ENCODE measurements around the gene PLAGL2. TPM values are rescaled to one million over a fixed set of nuclear protein-coding genes. Genes with fewer than 3 reads are reported as not detected.
"Not testable (repeated sequence)": the region's sequence is repeated elsewhere in the genome, so short reads cannot be mapped to it uniquely, and the experiment has no call there.

PLAGL2 gene, protein sequence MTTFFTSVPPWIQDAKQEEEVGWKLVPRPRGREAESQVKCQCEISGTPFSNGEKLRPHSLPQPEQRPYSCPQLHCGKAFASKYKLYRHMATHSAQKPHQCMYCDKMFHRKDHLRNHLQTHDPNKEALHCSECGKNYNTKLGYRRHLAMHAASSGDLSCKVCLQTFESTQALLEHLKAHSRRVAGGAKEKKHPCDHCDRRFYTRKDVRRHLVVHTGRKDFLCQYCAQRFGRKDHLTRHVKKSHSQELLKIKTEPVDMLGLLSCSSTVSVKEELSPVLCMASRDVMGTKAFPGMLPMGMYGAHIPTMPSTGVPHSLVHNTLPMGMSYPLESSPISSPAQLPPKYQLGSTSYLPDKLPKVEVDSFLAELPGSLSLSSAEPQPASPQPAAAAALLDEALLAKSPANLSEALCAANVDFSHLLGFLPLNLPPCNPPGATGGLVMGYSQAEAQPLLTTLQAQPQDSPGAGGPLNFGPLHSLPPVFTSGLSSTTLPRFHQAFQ
- 100 to 1,000 TPM; 140 to 173 (median 151) TPM for total RNA-seq

DNA sequence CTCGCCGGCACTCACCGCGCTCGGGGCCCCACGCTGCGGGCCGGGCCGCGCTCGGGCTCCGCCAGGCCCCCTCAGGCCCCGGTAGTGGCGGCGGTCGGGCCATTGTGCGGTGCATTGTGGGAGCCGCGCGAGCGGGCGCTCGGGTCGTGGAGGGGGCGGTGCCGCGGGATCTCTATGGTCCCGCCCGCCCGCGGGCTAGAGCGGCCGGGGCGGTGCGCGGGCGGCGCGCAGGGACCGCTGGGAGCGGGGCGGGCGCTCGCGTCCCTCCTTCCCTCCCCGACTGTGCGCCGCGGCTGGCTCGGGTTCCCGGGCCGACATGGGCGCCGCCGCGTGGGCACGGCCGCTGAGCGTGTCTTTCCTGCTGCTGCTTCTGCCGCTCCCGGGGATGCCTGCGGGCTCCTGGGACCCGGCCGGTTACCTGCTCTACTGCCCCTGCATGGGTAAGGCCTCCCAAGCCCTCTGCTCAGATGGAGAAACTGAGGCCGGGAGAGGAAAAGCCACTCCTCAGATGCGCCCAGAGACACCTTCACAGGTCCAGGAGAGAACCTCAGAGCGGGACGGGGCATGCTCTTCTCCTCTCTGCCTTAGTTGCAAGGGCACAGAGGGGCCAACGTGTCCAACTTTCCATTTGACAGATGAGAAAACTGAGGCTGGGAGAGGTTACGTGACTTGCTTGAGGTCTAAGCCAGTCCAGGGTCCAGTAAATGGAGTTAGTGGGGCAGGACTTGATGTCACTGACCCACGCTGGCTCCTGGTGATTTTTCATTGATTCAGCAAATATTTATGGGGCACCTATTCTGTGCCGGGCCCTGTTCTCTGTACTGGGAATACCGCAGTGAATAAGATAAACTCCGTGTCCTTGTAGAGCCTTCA lies at the start of gene PLAGL2, which contains the start of gene POFUT1:
Gene PLAGL2, minus strand, starts transcription at position 118 of the 873 bp plus-strand sequence. CDS start 5,565 bp downstream, outside the sequence.
Gene POFUT1, plus strand, starts transcription at position 255 of the 873 bp plus-strand sequence. Its CDS starts 62 bp downstream, at position 317.
- Mint-ChIP-seq H3K4me1 (ENCODE audit: low read depth) (peaks cover 69% of the 10 kb centered on the region), H3K36me3 (ENCODE audit: insufficient read depth) (peaks cover 65% of the 10 kb centered on the region), H3K27me3 (ENCODE audit: low read depth) (no peaks in the 10 kb centered on the region), H3K9me3 (no peaks in the 10 kb centered on the region), H3K4me3 (peak within 1 kb of the TSS; percentile 99)
- ATAC-seq (peak; percentile 78 to 79), DNase-seq (peak; percentile 85)

DNA sequence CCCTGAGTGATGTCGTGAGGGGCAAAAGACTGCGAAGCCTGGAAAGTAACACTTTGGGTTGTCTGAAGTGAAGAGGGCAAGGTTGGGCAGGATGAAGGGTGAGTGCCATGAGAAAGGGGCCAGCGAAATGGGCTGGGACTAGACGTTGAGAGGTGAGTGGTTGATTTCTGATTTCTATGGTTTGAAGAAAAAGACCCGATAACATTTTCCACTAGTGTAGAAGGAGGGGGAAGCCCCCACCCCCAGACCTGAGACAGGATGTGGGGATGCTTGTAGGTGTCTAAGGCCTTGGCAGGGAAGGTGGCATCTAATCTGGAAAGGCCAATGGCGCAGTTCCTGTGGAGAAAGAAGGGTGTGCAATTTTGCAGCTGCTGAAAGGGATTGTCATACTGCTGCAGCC lies 44.6 kb upstream of the PLAGL2 start:
- peaks cover 58% of the 10 kb centered on the region for H3K4me1 Mint-ChIP-seq (ENCODE audit: low read depth)
- ATAC-seq, result peak; percentile 70 to 73
- H3K9me3 Mint-ChIP-seq, result no peaks in the 10 kb centered on the region
- H3K36me3 Mint-ChIP-seq (ENCODE audit: insufficient read depth), result peaks cover 2% of the 10 kb centered on the region
- DNase-seq, result peak; percentile 64
- peak overlapping the region; percentile 67 for H3K4me3 Mint-ChIP-seq
- no peaks in the 10 kb centered on the region for H3K27me3 Mint-ChIP-seq (ENCODE audit: low read depth)

DNA sequence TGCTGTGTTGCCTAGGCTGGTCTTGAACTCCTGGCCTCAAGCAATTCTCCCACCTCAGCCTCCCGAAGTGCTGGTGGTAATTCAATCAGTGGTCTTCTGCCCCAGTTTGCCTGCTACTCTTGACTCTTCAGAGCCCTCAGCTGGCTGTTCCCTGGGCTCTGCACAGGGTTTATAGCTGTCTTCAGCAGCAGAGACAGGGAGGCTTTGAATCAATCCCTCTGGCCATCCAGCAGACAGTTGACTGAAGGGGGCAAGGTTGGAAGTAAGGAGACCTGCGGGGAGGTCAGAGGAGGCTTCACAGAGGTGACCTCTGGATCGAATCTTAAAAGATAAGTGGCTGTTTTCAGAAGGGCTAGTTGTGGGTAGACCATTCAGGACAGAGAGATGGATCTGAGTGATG lies 43.9 kb upstream of the PLAGL2 start:
- Mint-ChIP-seq H3K4me1 (ENCODE audit: low read depth) (peaks cover 51% of the 10 kb centered on the region), H3K4me3 (peak overlapping the region; percentile 67), H3K9me3 (no peaks in the 10 kb centered on the region), H3K27me3 (ENCODE audit: low read depth) (no peaks in the 10 kb centered on the region), H3K36me3 (ENCODE audit: insufficient read depth) (peaks cover 2% of the 10 kb centered on the region)
- ATAC-seq (no peak), DNase-seq (no peak)

DNA sequence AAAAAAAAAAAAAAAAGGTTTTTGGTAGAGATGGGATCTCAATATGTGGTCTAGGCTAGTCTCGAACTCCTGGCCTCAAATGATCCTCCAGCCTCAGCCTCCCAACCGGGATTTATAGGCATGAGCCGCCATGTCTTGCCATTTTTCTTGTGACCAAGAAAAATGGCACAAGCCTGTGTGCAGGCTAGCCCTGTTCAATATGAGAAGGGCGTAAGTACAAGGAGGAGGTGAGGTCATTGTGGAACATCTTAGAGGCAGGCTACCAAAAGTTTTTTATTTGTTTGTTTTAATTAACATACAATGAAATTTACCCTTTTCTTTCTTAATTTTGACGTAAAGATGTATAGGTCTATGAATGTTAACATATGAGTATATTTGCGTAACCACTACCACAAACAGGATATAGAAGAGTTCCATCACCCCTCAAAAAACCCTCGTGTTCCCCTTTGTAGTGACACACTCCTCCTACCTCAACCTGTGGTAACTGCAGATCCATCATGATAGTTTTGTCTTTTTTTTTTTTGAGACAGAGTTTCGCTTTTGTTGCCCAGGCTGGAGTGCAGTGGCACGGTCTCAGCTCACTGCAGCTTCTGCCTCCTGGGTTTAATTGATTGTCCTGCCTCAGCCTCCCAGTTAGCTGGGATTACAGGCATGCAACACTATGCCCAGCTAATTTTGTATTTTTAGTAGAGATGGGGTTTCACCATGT lies 41.6 kb upstream of the PLAGL2 start:
- H3K9me3 Mint-ChIP-seq, result no peaks in the 10 kb centered on the region
- ATAC-seq, result peak; percentile 84 to 87
- peak overlapping the region; percentile 16 for H3K4me3 Mint-ChIP-seq
- H3K4me1 Mint-ChIP-seq (ENCODE audit: low read depth), result peaks cover 46% of the 10 kb centered on the region
- DNase-seq, result no peak
- H3K36me3 Mint-ChIP-seq (ENCODE audit: insufficient read depth), result peaks cover 2% of the 10 kb centered on the region
- no peaks in the 10 kb centered on the region for H3K27me3 Mint-ChIP-seq (ENCODE audit: low read depth)

DNA sequence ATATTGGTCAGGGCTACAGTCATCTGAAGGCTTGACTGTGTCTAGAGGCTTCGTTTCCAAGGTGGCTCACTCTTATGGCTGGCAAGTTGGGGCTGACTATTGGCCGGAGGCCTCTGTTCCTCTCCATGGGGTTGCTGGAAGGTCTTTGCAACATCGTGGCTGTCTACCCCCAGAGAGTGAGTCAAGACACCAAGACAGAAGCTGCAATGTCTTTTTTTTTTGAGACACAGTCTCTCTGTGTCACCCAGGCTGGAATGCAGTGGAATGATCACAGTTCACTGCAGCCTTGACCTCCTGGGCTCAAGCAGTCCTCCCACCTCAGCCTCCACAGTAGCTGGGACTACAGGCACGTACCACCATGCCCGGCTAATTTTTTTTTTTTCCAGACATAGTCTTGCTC lies 40.5 kb upstream of the PLAGL2 start:
- Mint-ChIP-seq H3K36me3 (ENCODE audit: insufficient read depth) (peaks cover 2% of the 10 kb centered on the region), H3K4me1 (ENCODE audit: low read depth) (peaks cover 39% of the 10 kb centered on the region), H3K27me3 (ENCODE audit: low read depth) (no peaks in the 10 kb centered on the region), H3K4me3 (no peak overlapping the region), H3K9me3 (no peaks in the 10 kb centered on the region)
- ATAC-seq, result no peak
- no peak for DNase-seq

DNA sequence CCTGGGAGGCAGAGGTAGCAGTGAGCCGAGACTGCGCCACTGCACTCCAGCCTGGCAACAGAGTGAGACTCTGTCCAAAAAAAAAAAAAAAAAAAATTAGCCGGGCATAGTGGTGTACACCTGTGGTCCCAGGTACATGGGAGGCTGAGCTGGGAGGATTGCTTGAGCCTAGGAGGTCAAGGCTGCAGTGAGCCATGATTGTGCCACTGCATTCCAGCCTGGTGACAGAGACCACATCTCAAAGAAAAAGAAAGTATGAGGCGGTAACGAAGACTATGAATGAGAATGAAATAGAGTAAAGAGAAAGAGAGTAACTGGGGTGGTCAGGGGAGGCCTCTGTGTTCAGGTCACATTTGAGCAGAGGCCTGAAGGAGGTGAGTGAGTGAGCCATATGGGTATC lies 38.7 kb upstream of the PLAGL2 start:
- H3K36me3 Mint-ChIP-seq (ENCODE audit: insufficient read depth); H3K9me3 Mint-ChIP-seq: not testable (repeated sequence)
- peaks cover 21% of the 10 kb centered on the region for H3K4me1 Mint-ChIP-seq (ENCODE audit: low read depth)

DNA sequence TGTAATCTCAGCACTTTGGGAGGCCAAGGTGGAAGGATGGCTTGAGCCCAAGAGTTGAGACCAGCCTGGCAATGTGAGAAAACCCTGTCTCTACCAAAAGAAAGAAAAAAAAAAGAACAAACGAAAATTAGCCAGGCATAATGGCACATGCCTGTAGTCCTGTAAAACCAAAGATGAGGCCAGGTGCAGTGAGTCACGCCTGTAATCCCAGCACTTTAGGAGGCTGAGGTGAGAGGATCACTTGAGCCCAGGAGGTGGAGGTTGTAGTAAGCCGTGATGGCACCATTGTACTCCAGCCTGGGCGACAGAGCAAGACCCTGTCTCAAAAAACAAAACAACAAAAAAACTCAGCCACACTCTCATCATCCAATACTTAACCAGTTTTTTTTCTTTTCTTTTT lies 37.4 kb upstream of the PLAGL2 start:
- no peaks in the 10 kb centered on the region for H3K27me3 Mint-ChIP-seq (ENCODE audit: low read depth)
- DNase-seq (no peak), ATAC-seq (no peak)
- H3K4me3 Mint-ChIP-seq, result no peak overlapping the region
- H3K9me3 Mint-ChIP-seq, result no peaks in the 10 kb centered on the region
- H3K4me1 Mint-ChIP-seq (ENCODE audit: low read depth), result peaks cover 22% of the 10 kb centered on the region
- H3K36me3 Mint-ChIP-seq (ENCODE audit: insufficient read depth), result no peaks in the 10 kb centered on the region

More for the DNA sequence above, 38.7 kb upstream of the PLAGL2 start:
- DNase-seq; ATAC-seq; H3K27me3 Mint-ChIP-seq (ENCODE audit: low read depth); H3K4me3 Mint-ChIP-seq: not testable (repeated sequence)

DNA sequence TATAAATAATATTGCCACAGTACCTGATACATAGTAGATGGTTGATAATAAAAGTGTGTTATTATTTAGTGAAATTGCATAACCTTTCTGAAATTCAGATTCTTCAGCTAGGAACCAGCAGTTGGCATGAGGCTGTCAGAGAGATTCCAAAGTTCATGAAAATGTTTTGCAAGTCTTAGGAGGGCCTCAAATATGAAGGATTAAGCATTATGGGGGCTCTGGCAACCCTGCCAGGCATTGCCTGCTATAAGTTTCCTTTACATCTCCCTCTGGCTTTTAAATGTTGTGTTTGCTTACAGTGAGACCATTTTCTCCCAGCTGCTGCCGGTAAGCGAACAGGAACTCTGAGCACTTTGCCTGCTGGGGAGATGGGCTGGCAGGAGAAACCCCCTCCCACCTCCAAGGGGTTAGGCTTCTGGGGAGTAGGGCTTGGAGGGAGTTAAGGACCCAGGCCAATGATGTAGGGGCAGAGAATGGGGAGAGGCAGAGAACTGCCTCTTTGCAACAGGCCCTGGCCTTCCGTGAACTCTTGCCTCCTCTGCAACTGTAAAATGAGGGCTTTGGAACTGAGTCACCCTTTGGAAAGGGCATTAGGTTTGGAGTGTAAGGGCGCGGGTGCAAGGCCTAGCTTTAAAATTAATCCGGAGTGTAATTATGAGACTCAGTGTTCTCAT lies 36.7 kb upstream of the PLAGL2 start:
- H3K4me3 Mint-ChIP-seq, result no peak overlapping the region
- ATAC-seq, result no peak
- no peaks in the 10 kb centered on the region for H3K9me3 Mint-ChIP-seq
- no peaks in the 10 kb centered on the region for H3K36me3 Mint-ChIP-seq (ENCODE audit: insufficient read depth)
- DNase-seq, result no peak
- no peaks in the 10 kb centered on the region for H3K27me3 Mint-ChIP-seq (ENCODE audit: low read depth)
- peaks cover 19% of the 10 kb centered on the region for H3K4me1 Mint-ChIP-seq (ENCODE audit: low read depth)

DNA sequence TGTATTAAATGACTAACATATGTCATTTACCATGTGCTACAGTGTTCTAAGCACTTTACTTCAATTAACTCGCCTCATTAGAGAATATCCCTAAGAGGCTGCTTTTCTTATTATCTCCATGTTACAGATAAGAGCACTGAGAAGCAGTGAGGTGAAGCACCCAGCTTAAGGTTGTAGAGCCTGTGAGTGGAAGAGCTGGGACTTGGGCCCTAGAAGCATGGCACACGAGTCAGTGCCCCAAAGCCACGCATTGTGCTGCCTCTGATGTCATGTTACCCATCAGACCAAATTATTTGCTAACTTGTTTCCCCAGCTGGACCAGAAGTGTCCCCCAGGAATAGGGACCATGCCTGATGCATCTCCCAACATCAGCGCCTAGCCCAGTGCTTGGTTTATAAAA lies 34.3 kb upstream of the PLAGL2 start:
- no peaks in the 10 kb centered on the region for H3K27me3 Mint-ChIP-seq (ENCODE audit: low read depth)
- H3K4me1 Mint-ChIP-seq (ENCODE audit: low read depth), result peaks cover 7% of the 10 kb centered on the region
- H3K36me3 Mint-ChIP-seq (ENCODE audit: insufficient read depth), result peaks cover 9% of the 10 kb centered on the region
- DNase-seq (no peak), ATAC-seq (no peak)
- H3K4me3 Mint-ChIP-seq, result no peak overlapping the region
- no peaks in the 10 kb centered on the region for H3K9me3 Mint-ChIP-seq

DNA sequence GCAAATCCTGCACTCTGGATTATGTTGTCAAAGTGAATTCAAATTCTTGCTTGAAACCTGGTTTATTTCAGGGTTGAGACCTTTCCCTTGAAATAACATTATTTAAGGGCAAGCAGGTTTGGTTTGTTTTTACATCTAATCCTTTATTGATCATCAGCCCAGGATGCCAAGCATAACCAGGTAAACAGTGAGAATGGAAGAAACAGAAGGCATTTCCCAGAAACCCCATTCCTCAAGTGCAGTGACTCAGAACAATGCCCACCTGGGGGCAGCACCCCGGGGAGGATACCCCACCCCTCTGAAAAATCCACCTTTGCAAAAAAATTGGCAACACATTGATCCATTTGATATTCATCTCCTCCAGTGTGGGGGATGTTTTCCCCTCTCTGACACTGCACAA lies 32.7 kb upstream of the PLAGL2 start:
- no peak for DNase-seq
- H3K9me3 Mint-ChIP-seq, result no peaks in the 10 kb centered on the region
- no peak overlapping the region for H3K4me3 Mint-ChIP-seq
- ATAC-seq, result no peak
- H3K27me3 Mint-ChIP-seq (ENCODE audit: low read depth), result no peaks in the 10 kb centered on the region
- H3K4me1 Mint-ChIP-seq (ENCODE audit: low read depth), result peaks cover 11% of the 10 kb centered on the region
- peaks cover 24% of the 10 kb centered on the region for H3K36me3 Mint-ChIP-seq (ENCODE audit: insufficient read depth)

DNA sequence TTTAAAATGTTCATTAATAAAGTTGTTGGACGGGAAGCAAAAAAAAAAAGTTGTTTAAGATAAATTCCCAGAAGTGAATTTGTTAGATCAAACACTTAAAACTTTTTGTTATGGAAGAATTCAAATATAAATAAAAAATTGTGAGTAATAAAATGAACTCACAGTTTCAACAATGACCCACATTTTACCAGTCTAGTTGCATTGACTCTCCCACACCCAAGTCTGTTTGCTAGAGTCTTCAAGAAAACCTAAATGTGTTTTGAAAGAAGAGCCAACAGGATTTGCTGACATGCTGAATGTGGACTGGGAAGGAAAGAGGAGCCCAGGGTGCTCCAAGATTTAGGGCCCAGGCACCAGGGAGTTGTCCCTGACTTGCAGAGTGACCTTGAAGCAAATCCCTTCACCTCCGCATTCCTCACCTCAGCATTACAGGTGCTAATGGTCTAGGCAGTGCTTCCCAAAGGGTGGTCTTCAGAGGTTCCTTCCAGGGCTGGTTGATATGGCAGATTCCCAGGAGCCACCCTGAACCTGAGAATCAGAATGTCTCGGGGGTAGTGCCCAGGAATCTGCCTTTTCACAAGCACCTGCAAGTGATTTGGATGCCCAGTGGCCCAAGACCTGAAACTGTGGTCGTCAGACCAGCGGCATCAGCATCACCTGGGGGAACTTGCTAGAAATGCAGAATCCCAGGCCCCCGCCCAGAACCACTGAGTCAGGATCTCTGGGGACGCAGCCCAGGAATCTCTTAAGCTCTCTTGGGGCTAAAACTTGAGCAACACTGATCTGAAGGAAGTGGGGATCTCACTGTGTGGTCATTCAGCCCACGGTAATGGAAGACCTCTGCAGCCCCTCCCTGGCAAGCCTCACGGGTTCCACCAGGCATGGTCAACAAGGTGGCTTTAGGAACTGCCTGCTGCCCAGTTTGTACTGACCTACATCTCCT lies 31.2 kb upstream of the PLAGL2 start:
- Mint-ChIP-seq H3K4me1 (ENCODE audit: low read depth) (peaks cover 13% of the 10 kb centered on the region), H3K4me3 (no peak overlapping the region), H3K9me3 (no peaks in the 10 kb centered on the region), H3K27me3 (ENCODE audit: low read depth) (no peaks in the 10 kb centered on the region), H3K36me3 (ENCODE audit: insufficient read depth) (peaks cover 33% of the 10 kb centered on the region)
- ATAC-seq, result no peak
- no peak for DNase-seq

DNA sequence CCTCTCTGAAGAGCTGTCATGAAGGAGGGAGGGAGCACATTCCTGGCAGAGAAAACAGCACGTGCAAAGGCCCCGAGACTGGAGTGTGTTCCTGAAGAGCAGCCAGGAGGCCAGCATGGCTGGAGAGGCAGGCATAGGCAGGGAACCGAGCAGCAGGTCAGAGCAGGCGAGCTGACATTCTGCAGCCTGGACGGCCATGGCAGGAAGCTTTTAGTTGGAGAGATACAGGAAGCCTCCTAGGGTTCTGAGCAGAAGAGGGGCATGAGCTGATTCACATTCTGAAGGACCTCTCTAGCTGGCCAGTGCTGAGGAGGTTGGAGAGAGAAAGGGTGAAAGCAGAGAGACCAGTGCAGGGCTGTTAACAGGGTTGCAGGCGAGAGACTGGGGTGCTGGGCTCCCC lies 29.9 kb upstream of the PLAGL2 start:
- Mint-ChIP-seq H3K4me3 (no peak overlapping the region), H3K4me1 (ENCODE audit: low read depth) (peaks cover 26% of the 10 kb centered on the region), H3K9me3 (no peaks in the 10 kb centered on the region), H3K27me3 (ENCODE audit: low read depth) (no peaks in the 10 kb centered on the region), H3K36me3 (ENCODE audit: insufficient read depth) (peaks cover 46% of the 10 kb centered on the region)
- ATAC-seq (no peak), DNase-seq (no peak)

DNA sequence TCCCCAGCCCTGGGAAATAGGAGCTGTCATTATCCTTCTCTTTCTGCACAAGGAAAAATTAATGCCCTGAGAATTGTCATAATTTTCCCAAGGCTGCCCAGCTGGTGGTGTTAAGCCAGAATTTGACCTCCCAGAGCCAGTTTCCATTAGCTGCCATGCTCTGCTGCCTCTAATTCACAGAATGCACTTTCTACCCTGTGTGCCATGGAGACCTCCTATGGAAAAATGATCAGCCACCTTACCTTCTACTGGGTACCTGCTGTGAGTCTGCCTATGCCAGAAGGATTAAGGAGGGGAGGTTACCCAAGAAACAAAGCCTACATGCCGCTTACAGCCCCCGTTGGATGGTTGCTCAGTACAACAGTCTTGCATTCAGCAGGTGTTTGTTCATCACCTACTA lies 29.3 kb upstream of the PLAGL2 start:
- Mint-ChIP-seq H3K9me3 (no peaks in the 10 kb centered on the region), H3K36me3 (ENCODE audit: insufficient read depth) (peaks cover 47% of the 10 kb centered on the region), H3K4me3 (no peak overlapping the region), H3K4me1 (ENCODE audit: low read depth) (peaks cover 32% of the 10 kb centered on the region), H3K27me3 (ENCODE audit: low read depth) (no peaks in the 10 kb centered on the region)
- DNase-seq (no peak), ATAC-seq (no peak)
